Choroid plexus epithelial cell (primary cell): ENCODE measurements around the gene NTSR1.
A peak's percentile ranks its signal among the peaks of the same experiment; 100 is the strongest.

ENCODE experiments used
- DNase-seq: peaks from one replicate; pipeline ENCODE4 v3.0.0-alpha.2; 2010; ENCODE audit warnings: low read depth
- H3K4me3 ChIP-seq: 2 replicates; pipeline ENCODE4 v1.5.1; 2011; ENCODE audit warnings: low read depth, mild to moderate bottlenecking, control low read depth, low read length, moderate library complexity
- TF ChIP-seq, protein P1 (sequence below): conservative IDR thresholded peaks from 2 replicates; pipeline ENCODE4 v1.5.1; 2011; ENCODE audit warnings: low read depth, mild to moderate bottlenecking, control low read depth, inconsistent platforms, low read length, moderate library complexity

Gene NTSR1

DNA sequence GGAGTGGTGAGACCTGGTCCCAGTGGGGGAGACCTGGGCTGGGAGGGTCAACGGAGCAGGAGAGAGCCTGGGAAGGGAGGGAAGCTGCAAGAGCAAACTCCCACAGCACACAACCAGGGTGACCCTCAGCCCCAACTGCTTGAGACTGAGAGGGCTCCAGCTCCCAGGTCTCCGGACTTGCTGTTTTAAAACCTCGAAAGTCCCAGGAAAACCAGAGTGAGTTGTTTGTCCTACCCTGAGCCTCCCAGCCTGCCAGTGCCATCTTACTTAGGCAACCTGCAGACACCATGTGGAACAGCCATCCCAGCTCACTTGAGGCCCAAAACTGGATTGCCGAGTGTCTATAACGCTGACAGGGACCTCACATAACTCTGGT lies 4.8 kb upstream of the NTSR1 start:
- H3K4me3 ChIP-seq = no peak overlapping the region
- TF ChIP-seq, protein P1, sequence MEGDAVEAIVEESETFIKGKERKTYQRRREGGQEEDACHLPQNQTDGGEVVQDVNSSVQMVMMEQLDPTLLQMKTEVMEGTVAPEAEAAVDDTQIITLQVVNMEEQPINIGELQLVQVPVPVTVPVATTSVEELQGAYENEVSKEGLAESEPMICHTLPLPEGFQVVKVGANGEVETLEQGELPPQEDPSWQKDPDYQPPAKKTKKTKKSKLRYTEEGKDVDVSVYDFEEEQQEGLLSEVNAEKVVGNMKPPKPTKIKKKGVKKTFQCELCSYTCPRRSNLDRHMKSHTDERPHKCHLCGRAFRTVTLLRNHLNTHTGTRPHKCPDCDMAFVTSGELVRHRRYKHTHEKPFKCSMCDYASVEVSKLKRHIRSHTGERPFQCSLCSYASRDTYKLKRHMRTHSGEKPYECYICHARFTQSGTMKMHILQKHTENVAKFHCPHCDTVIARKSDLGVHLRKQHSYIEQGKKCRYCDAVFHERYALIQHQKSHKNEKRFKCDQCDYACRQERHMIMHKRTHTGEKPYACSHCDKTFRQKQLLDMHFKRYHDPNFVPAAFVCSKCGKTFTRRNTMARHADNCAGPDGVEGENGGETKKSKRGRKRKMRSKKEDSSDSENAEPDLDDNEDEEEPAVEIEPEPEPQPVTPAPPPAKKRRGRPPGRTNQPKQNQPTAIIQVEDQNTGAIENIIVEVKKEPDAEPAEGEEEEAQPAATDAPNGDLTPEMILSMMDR = no peak
- DNase-seq = no peak

- no peak overlapping the region for H3K4me3 ChIP-seq
- peak; percentile 79 for DNase-seq
- TF ChIP-seq, protein P1 = no peak
Observed at GRCh38 chr20:62704341-62704948, 4.2 kb upstream of the NTSR1 start.

DNA sequence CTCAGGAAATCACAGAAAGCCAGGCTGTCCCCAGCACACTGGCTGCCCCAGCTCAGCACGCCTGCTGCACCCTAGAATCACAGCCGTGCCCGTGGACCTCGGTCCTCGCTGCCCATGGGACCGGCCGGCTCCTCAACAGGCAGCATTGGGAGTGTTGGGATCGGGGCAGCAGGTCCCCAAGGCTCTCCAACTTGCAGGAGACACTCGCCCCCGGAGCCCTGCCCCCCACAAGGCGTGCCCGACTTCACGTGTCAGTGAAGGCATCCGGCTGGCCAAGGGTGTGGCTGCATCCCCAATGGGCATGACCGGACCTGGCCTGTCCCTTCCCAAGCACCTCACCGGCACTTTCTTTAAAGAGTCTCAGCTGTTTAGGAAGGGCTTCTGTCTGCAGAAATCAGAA lies 3.0 kb upstream of the NTSR1 start:
- TF ChIP-seq, protein P1 = no peak
- DNase-seq = no peak
- no peak overlapping the region for H3K4me3 ChIP-seq

DNA sequence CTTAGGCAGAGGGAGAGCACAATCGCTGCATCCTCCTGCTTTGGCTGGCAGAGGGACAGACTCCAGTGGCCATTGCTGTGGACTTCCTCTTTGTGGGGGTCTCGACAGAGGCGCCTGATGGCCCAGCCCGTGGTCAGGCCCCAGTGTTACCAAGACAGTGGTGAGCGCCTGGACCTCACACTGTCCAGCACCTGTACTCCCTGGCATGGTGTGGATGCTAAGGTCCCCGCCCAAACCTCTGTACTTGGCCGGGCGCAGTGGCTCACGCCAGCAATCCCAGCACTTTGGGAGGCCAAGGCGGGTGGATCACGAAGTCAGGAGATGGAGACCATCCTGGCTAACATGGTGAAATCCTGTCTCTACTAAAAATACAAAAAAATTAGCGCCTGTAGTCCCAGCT lies 2.3 kb upstream of the NTSR1 start:
- H3K4me3 ChIP-seq = no peak overlapping the region
- TF ChIP-seq, protein P1 = no peak

DNA sequence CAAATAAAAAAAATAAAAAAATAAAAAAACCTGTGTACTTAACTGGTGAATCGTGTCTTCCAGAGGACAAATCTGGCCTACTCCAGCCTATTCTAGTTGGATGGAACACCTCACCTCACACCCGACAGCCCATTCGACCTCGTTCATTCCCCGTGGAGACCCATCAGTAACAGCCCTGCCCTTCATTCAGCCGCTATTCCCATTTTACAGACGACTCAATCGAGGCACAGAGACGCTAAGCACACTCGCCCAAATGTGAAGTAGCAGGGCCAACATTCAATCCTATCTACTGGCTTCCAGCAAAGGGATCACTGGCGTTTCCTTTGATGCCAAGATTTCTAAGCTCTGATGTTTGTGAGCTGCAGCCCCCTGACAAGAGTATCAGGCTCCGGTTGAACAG lies 1.8 kb upstream of the NTSR1 start:
- no peak overlapping the region for H3K4me3 ChIP-seq
- TF ChIP-seq, protein P1 = no peak
- no peak for DNase-seq

More for the DNA sequence above, 2.3 kb upstream of the NTSR1 start:
- DNase-seq = no peak

GRCh38 chr20:62707276-62707920 lies 1.2 kb upstream of the NTSR1 start:
- H3K4me3 ChIP-seq = no peak overlapping the region
- no peak for DNase-seq
- TF ChIP-seq, protein P1 = no peak
